Lower leg skin (tissue), 3 donors: ENCODE data around the gene UNC5CL.

ENCODE experiments used
- POLR2A ChIP-seq, 2 donors: fragments of 450-650 bp; IDR thresholded peaks; one replicate each; pipeline ENCODE4 v1.6.1; 2016 to 2017; ENCODE audit warnings: antibody characterized with exemption in 2 of 2, mild to moderate bottlenecking in 1 of 2, moderate library complexity in 1 of 2
- TF ChIP-seq, protein P1 (sequence below), 3 donors: fragments of 450-650 bp; IDR thresholded peaks; one replicate each; pipeline ENCODE4 v1.5.1; 2016; ENCODE audit warnings: antibody characterized with exemption in 3 of 3, mild to moderate bottlenecking in 3 of 3, moderate library complexity in 2 of 3

DNA sequence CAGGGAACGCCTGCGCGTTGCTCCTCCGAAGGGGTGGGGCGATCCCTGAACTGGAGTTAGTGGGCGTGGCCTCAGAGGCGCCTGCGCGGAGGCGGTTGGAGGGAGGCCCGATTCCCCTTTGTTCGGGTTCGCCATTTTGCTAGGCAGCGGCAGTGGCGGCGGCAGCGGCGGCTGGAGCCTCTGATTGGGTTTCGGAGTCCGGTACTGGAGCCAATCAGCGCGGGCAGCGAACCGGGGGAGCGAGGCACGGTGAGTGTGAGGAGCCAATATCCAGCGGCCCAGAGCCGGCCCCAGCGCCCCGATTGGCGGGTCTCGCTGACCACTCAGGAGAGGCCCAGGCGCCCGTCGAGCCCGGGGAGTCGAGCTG is 33.8 kb upstream of the UNC5CL start, which contains the start of gene NFYA:
- TF ChIP-seq, protein P1, sequence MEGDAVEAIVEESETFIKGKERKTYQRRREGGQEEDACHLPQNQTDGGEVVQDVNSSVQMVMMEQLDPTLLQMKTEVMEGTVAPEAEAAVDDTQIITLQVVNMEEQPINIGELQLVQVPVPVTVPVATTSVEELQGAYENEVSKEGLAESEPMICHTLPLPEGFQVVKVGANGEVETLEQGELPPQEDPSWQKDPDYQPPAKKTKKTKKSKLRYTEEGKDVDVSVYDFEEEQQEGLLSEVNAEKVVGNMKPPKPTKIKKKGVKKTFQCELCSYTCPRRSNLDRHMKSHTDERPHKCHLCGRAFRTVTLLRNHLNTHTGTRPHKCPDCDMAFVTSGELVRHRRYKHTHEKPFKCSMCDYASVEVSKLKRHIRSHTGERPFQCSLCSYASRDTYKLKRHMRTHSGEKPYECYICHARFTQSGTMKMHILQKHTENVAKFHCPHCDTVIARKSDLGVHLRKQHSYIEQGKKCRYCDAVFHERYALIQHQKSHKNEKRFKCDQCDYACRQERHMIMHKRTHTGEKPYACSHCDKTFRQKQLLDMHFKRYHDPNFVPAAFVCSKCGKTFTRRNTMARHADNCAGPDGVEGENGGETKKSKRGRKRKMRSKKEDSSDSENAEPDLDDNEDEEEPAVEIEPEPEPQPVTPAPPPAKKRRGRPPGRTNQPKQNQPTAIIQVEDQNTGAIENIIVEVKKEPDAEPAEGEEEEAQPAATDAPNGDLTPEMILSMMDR (IDR thresholded peaks at IDR 0.05): no peak
- no peak for TF ChIP-seq POLR2A (IDR thresholded peaks at IDR 0.05)
